HUDEP-2 (cell line): Measurements from ENCODE around the gene TARM1.
"Not testable (repeated sequence)": the region's sequence is repeated elsewhere in the genome, so short reads cannot be mapped to it uniquely, and the experiment has no call there.

Source experiments
- DNase-seq, 76 experiments: peaks; one replicate each; lab custom pipeline; 2025; ENCODE audit not compliant: unreplicated experiment in 76 of 76; lab: John Stamatoyannopoulos, UW

TARM1 gene

DNA sequence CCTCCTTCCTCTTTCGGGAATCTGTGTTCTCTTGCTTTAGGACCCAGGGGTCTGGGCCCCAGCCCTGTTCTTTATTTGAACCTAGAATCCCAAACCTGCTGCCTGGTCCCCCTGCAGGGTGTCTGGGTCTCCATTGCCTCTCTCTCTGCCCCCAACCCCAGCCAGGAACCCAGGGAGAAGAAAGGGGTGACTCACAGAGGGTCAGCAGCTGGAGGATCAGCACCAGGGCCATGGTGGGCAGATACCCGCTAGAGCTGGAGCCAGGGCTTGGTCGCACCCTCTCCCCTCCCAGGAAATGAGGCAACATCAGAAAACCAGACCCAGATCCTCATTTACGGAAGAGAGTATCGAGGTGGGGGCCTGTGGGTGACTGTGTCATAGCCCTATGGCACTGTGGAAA, 19.4 kb upstream of the TARM1 start, which contains the start of gene OSCAR:
OSCAR (minus strand) TSS at position 243 of the 400 bp plus-strand sequence; CDS start at position 232, 11 bp downstream.
- no peak for DNase-seq

DNA sequence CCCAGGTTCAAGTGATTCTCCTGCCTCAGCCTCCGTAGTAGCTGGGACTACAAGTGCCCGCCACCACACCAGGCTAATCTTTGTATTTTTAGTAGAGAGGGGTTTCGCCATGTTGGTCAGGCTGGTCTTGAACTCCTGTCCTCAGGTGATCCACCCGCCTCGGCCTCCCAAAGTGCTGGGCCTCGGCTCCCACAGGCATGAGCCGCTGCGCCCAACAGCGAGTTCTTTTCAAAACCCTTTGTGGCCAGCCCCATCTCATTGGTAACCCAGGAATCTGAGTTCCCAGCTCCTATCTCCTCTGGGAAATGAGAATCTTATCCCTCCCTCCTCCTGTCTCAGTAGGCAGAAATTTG, 18.7 kb upstream of the TARM1 start:
- not testable (repeated sequence) for DNase-seq

DNA sequence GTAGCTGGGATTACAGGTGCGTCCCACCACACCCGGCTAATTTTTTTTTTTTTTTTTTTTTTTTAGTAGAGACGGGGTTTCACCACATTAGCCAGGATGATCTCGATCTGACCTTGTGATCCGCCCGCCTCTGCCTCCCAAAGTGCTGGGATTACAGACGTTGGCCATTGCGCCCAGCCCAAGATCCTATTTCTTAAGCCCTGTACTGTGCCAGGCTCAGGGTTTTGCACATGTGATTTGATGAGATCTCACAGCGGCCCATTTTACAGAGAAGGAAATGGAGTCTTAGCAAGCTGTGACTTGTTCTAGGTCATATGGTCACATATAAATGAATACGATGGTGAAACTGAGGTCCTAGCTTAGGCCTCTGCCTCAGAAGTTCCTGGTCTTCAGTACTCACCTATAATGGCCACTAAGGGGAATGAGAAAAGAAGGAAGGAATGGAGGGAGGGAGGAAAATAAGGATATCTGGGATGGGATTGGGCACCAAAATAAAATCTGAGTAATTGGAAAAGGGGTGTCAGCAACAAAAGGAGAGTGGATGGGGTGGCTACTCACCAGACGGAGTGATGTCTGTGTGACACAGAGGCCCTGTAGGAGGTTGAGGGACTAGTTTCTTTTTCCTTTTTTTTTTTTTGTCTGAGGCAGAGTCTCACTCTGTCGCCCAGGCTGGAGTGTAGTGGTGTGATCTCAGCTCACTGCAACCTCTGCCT, 18.2 kb upstream of the TARM1 start:
- no peak for DNase-seq

DNA sequence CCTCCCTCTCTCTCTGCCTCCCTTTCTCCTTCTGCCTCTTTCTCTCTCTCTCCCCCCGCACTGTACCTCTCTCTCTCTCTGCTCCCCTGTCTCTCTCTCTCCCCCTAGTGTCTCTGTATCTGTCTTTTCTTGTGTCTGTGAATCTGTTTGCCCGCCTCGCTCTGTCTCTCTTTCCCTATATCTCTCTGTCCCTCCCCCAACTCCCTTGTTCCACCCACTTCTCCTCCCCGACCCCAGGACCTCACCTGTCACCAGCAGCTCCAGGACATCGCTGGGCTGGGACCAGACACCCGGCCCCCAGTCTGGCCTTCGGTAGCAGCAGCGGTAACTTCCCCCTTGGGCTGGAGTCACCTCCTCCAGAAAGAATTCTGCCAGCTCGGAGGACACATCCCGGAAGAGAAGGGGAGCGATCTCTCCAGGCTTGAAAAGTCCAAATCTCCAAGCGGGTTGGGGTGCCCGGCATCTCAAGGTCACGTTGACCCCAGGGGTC, 15.5 kb upstream of the TARM1 start:
- peak in 4 of 76 experiments; percentile 4 to 22 (median 16) for DNase-seq

DNA sequence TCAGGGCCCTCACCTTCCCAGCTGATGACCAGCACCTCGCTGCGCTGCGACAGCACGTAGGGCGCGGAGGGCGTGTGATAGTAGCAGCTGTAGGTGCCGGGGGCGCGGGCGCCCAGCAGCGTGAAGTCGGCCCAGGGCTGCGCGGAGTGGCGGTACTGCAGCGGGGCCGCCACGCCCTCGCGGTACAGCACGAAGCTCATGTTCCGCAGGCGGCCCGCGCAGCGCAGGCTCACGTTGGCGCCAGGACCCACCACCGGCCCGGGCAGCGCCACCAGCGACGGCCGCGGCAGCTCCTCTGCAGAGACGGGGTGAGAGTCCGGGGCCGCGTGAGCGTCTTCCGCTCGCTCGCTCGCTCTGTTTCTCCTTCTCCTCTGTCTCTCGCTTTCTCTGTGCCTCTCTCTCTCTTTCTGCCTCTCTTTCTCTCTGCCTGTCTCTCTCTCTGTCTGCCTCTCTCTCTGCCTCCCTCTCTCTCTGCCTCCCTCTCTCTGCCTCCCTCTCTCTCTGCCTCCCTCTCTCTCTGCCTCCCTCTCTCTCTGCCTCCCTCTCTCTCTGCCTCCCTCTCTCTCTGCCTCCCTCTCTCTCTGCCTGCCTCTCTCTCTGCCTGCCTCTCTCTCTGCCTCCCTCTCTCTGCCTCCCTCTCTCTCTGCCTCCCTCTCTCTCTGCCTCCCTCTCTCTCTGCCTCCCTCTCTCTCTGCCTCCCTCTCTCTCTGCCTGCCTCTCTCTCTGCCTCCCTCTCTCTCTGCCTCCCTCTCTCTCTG, 14.9 kb upstream of the TARM1 start:
- DNase-seq: peak in 10 of 76 experiments; percentile 10 to 25 (median 17)

DNA sequence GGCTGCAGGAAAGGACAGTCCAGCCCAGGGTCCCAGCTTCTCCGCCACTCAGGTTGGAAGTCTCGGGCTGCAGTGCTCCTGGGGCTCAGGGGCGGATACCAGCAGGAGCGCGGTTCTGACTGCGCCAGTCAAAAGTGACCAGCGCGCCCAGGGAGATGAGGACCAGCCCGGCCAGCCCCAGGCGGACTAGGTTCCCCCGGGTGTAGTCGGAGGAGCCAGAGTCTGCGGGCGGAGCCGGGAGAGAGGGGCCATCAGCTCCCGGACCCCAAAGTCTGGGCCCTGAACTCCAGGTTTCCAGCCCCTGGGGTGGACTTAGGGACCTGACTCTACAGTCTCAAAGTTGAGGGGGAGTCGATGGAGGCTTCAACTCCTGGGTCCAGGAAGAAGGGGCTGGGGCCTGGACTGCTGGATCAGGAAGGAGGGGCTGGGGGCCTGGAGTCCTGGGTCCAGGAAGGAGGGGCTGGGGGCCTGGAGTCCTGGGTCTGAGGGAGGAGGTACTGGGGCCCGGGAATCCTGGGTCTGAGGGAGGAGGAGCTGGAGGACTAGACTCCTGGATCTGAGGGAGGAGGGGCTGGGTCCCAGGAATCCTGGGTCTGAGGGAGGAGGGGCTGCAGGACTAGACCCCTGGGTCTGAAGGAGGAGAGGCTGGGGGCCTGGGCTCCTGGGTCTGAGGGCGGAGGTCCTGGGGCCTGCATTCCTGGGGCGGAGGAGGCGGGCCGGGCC, 14.1 kb upstream of the TARM1 start:
- no peak for DNase-seq

DNA sequence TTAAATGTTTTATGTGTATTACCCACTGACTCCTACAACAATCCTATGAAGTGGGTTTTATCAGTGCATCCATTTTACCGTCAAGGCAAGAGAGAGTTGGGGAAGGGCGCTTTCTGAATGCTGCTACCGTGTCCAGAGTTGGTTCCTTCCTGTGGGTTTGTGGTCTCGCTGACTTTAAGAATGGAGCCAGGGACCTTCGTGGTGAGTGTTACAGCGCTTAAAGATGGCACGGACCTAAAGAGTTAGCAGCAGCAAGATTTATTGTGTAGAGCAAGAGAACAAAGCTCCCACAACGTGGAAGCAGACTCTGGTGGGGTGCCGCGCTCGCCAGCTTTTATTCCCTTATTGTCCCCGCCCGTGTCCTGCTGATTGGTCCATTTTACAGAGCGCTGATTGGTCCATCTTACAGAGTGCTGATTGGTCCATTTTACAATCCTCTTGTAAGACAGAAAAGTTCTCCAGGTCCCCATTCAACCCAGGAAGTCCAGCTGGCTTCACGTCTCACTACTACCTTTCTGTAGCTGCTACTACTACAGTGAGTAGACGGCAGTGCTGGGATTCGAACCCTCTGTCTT, 13.3 kb upstream of the TARM1 start:
- no peak for DNase-seq

DNA sequence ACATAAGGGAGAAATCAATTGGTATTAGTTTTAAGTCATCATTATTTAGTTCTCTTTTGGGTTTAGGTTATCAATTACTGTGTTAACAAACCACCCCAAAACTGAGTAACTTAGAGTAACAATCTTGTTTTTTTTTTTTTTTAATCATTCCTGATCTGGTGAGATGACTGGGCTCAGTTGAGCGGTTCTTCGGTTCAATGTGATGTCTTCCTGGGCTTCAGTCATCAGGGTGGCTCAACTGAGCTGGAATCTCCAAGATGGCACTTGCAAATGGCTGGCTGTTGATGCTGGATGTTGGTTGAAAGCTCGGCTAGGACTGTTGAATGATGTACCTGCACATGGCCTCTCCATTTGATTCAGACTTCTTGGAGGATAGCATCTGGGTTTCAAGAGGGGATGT, 3.2 kb upstream of the TARM1 start:
- no peak for DNase-seq

DNA sequence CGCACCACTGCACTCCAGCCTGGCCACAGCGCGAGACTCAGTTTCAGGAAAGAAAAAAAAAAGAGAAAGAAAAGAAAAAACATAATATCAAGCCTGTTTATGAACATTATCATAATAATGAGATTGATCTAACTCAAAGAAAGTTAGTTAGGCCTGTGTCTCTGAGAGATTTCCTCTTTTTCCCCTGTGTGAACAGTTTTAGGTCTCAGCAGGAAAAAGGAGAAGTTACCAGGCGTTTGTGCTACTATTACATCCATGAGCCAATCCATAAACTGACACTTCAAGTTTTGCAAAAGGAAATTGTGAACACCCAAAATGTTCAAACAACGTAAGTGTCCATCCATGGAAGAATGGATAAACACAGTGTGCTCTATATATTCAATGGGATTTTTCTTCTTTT, 3.8 kb downstream of the TARM1 start:
- DNase-seq: no peak

DNA sequence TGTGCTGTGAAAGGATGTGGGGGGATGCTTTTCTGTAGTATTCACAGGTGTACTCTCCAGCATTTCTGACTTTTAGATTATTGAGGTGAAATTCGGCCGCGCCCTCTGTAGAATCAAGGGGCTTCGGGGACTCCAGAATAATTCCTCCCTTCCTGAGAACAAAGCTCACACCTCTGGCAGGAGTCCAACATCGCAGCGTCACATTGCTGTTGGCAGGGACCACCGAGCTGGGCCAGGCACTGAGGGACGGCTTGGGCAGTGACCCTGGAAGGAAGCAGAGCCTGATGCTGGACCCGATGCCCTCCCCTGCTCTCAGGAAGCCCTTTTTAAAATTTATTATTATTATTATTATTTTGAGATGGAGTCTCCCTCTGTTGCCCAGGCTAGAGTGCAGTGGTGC, 6.3 kb downstream of the TARM1 start:
- DNase-seq: no peak

DNA sequence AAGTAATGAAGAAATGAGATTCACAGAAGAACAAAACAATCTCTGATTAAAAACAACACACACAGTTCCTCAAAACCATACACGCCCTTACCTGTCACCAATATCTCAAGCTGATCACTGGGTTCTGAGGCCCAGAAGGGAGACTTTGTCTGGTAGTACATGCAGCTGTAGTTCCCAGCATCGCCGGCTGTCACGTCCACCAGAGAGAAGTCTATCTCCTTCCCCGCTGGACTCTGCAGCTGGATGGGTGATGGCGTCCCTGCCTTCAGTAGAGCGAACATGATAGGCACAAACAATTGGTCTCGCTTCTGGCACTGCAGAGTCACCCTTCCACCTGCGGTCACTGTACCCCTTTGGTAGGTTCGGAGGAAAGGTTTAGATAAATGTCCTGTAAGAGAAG, 7.3 kb downstream of the TARM1 start:
- DNase-seq: no peak

DNA sequence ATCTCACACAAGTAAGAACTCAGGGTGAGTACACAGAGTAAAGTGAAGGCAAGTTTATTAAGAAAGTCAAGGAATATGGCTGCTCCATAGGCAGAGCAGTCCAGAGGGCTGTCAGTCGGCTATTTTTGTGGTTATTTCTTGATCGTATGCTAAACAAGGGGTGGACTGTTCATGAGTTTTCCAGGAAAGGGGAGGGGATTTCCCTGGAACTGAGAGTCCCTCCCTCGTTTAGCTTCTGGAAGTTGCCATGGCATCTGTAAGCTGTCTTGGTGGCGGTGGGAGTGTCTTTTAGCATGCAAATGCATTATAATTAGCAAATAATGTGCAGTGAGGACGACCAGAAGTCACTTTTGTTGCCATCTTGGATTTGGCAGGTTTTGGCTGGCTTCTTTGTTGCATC, 11.7 kb downstream of the TARM1 start:
- DNase-seq: no peak

DNA sequence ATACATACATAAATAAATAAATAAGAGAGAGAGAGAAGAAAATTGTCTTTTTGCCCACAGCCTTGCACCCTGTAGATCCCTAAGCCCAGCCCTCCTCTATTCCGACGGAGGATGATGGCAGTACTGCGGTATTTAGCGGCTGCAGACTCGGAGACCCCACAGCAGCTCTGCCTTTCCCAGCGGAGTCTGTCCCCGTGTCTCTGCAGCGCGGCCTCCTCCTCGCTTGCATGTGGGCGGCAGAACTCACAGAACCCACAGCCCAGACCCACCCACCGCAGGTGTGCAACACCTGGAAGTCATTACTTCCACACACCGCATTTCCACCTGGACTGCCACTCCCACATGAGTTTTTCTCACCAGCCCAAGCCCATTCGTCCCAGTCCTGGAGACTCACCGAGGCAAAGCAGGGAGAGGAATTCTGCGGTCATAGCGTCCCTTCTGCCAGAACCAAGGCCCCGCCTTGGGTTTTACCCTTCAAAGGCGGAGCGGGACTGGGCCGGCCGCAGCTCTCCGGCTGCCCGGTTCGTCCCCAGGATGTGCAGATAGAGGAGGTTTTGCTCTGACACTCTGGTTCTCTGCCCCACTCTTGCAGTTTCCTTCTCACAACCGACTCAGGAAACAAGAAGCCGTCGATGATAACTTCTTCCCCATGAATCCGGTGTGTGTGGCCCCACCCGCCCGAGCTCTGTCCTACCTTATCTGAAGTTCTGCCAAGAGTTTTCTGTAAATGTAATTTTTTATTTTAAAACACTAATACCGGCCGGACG, 17.6 kb downstream of the TARM1 start, which contains the start of gene VSTM1:
VSTM1 (minus strand) TSS at position 548 of the 767 bp plus-strand sequence; CDS start at position 428, 120 bp downstream.
- DNase-seq: no peak

DNA sequence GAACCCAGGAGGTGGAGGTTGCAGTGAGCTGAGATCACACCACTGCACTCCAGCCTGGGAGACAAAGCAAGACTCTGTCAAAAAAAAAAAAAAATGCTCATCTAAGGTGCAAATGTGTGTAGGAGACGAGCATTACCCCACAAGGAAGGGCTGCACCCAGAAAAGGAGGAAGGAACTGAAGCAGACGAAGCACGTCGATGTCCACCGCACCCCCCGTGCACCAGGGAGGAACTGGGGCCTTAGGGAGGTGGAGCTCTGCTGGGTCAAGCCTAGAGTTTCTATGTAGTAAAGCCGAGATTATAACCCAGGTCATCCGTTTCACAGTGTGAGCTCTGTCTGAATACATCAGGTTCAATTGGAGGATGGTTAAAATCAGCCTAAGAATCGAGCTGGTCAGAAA, 18.5 kb downstream of the TARM1 start:
- no peak for DNase-seq

DNA sequence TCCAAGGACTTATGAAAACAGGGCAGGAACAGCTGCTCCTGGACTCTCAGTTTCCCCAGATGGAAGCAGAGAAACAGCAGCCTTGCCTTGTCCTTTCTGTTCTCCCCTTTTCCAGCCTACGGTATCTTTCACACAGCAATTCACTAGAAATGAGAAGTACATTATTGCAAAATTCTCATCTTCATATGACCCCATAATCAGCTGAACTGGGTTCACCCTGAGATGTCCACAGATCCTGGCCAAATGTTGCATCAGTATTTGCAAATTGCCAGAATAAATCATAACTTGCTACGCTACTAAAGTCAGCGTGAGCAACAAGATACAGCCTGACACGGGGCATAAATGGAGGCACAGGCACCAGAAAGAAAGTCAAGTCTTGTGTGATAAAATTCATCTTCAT, 33.5 kb downstream of the TARM1 start:
- no peak for DNase-seq

DNA sequence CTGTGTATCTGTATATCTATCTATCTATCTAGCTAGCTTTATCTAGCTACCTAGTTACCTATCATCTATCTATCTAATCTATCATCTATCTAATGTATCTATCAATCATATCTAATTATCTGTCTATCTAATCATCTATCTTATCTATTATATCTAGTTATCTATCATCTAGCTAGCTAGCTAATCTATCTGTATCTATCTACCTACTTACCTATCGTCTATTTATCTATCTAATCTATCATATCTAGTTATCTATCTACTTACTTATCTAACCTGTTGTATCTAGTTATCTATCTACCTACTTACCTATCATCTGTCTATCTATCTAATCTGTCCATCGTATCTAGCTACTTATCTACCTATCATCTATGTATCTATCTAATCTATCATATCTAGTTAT, 35.4 kb downstream of the TARM1 start:
- no peak for DNase-seq

DNA sequence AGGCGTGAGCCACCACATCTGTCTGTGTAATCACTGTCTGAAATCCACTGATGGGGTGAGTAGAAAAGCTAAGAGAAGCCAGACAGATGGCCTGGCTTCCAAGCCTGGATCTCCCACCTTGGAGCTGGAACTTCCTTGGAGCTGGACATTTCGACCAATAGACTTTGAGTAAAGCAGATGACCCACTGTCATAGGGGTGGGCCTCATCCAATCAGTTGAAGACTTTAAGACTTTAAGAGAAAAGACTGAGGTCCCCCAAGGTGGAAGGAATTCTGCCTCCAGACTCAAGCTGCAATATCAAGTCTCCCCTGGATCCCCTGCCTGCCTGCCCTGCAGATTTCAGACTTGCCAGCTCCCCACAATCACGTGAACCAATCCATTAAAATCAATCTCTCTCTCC, 38.2 kb downstream of the TARM1 start:
- no peak for DNase-seq

DNA sequence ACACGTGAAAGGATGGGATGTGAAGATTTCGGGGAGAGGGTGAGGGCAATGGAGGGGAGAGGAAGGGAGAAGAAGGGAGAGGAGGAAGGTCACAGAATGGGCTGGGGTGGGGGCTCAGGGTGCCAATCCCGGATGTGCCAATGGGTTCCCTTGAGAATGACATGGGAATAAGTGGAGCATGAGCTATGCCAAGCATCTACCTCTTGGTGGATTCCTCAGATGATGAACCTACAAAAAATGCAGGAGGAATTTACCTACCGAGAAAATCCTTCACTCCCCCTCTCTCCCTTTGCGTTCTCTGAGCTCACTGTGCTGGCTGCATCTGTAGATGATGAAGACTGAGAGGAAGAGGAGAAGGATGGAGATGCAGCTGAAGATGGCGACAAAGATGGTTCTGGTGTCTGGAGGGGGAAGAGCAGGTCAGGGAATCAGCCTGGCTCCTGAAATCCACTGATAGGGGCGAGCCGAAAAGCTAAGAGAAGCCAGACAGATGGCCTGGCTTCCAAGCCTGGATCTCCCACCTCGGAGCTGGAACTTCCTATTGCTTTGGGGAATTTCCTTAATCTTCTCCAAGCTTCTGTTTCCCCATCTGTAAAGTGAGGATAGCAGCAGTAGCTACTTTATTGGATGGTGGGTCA, 39.1 kb downstream of the TARM1 start:
- no peak for DNase-seq

DNA sequence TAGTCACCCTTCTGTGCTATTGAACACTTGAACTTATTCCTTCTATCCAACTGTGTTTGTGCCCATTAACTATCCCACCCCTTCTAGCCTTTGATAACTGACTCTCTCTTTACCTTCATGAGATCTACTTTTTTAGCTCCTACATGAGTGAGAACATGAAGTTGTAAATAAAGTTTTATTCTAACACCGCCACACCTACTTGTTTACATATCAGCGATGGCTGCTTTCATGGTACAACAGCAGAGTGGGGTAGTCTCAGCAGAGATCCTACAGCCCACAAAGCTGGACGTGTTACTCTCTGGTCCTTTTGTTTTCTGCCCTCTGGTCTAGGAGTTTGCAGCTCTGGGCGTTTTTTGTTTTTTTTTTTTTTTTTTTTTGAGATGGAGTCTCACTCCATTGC, 41.2 kb downstream of the TARM1 start:
- no peak for DNase-seq

DNA sequence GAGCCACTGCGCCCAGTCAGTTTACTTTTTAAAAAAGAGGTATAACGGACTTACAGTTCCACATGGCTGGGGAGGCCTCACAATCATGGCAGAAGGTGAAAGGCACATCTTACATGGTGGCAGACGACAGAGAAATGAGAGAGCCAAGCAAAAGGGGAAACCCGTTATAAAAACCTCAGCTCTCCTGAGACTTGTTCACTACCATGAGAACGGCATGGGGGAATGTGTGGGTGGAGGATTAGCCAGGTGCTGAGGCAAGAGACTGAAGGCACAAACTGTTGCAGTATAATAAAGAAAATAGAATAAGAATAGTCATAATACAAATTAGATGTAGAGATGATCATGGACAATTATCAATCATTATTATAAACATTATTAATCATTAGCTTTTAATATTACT, 44.6 kb downstream of the TARM1 start:
- not testable (repeated sequence) for DNase-seq
